Vagina (tissue), 2 donors: ENCODE results near the gene PAFAH1B2.

ENCODE experiments used
- POLR2A ChIP-seq, 2 donors: fragments of 450-650 bp; IDR thresholded peaks; one replicate each; pipeline ENCODE4 v1.6.1; 2017; ENCODE audit warnings: antibody characterized with exemption in 2 of 2, mild to moderate bottlenecking in 2 of 2, moderate library complexity in 2 of 2
- POLR2AphosphoS5 ChIP-seq, 2 donors: sonication (generic); formaldehyde crosslinking; IDR thresholded peaks; one replicate each; pipeline ENCODE4 v1.9.0; 2017; ENCODE audit warnings: antibody characterized with exemption in 2 of 2, mild to moderate bottlenecking in 2 of 2, low read depth in 1 of 2; ENCODE audit not compliant: insufficient read depth in 1 of 2
- TF ChIP-seq, protein P1 (sequence below), 3 experiments: fragments of 450-650 bp in 2 of 3; fragments of 200-600 bp in 1 of 3; sonication (generic) in 1 of 3; IDR thresholded peaks; one replicate each; pipeline ENCODE4 v1.5.1; 2017 to 2019; ENCODE audit warnings: antibody characterized with exemption in 3 of 3, mild to moderate bottlenecking in 2 of 3, moderate library complexity in 2 of 3

DNA sequence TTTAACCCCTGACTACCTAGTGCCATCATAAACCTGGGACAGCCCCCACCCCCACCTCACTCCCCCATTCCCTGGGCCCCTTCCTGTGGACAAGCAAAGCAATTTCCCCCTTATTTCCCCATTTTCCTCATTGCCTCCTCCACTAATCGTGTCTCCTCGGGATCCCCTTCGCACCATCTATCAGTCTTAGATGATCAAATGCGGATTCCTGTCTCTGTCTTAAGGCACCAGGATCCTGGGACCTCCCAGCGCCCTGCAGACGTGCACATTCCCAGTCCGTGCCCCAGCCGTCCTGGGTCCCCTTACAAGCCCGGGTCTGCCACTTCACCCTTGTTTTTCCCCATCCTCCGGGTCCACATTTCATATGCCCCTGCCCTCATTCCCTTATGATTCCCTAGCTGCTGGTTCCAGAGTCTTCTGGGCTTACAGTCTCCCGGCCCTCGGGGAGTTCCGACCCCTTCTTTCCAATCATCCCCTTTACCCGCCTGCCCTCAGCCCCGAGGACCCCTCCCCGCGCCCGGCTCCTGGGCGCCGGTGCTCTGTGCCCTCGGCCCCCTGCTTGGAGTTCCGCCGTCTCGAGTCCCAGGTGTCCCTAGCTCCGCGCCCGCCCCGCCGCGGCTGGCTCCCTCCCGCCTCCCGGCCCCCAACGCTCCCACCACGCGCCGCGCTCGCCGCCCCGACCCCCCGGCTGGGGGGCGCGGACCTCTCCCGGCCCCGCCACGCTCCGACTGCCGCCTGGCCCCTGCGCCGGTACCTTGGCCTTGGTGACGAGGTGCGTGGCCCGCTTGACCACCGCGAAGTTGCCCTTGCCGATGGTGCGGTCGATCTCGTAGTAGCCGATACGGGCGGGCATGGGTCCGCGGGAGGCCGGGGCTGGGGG is 46.5 kb upstream of the PAFAH1B2 start:
- TF ChIP-seq, protein P1, sequence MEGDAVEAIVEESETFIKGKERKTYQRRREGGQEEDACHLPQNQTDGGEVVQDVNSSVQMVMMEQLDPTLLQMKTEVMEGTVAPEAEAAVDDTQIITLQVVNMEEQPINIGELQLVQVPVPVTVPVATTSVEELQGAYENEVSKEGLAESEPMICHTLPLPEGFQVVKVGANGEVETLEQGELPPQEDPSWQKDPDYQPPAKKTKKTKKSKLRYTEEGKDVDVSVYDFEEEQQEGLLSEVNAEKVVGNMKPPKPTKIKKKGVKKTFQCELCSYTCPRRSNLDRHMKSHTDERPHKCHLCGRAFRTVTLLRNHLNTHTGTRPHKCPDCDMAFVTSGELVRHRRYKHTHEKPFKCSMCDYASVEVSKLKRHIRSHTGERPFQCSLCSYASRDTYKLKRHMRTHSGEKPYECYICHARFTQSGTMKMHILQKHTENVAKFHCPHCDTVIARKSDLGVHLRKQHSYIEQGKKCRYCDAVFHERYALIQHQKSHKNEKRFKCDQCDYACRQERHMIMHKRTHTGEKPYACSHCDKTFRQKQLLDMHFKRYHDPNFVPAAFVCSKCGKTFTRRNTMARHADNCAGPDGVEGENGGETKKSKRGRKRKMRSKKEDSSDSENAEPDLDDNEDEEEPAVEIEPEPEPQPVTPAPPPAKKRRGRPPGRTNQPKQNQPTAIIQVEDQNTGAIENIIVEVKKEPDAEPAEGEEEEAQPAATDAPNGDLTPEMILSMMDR (IDR thresholded peaks at IDR 0.05), result no peak
- no peak for TF ChIP-seq POLR2AphosphoS5 (IDR thresholded peaks at IDR 0.05; ENCODE audit: insufficient read depth in 1 of 2, low read depth in 1 of 2)
- no peak for TF ChIP-seq POLR2A (IDR thresholded peaks at IDR 0.05)
